NB4 (cell line): ENCODE results near the gene ANTXR1.

Experiments used
- DNase-seq: peaks from one replicate; pipeline ENCODE4 v3.0.0; 2010; ENCODE audit warnings: low read depth
- H3K4me3 ChIP-seq: one replicate; pipeline ENCODE4 v1.5.1; 2011; ENCODE audit warnings: mild to moderate bottlenecking, low read depth, low read length, moderate library complexity
- MYC ChIP-seq: IDR thresholded peaks from 2 replicates; pipeline ENCODE4 v1.6.1; 2011; ENCODE audit warnings: low read depth, low read length
- POLR2A ChIP-seq: IDR thresholded peaks from 2 replicates; pipeline ENCODE4 v1.6.1; 2011; ENCODE audit warnings: mild to moderate bottlenecking; ENCODE audit not compliant: insufficient read length; ENCODE audit errors: extremely low read depth
- TF ChIP-seq, protein P1 (sequence below): IDR thresholded peaks from 2 replicates; pipeline ENCODE4 v1.6.1; 2011; ENCODE audit warnings: low read depth, low read length
- TF ChIP-seq, protein P2 (sequence below): IDR thresholded peaks from one replicate; pipeline ENCODE4 v1.5.1; 2012; ENCODE audit warnings: low read depth, low read length

The ANTXR1 gene

DNA sequence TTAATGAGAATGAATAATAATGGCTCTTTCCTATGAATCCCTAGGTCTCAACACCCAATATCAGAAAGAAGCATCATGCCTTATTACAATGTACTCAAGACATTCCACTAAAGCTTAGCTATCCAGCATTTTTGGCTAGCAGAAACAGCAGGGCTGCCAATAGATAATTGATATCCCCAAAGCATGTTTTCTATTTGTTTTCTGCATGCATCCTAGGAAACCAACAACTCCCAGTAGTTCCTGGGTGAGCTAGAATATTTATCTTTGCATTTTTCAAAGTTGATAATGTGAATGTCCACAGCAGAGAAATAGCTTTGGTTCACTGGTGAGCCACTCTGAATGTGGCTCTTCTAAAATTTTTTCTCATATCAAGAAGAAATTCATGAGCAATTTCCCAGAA lies 5.8 kb upstream of the ANTXR1 start:
- no peak for DNase-seq
- TF ChIP-seq, protein P1, sequence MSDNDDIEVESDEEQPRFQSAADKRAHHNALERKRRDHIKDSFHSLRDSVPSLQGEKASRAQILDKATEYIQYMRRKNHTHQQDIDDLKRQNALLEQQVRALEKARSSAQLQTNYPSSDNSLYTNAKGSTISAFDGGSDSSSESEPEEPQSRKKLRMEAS, result no peak
- TF ChIP-seq MYC, result no peak
- no peak for TF ChIP-seq POLR2A
- TF ChIP-seq, protein P2, sequence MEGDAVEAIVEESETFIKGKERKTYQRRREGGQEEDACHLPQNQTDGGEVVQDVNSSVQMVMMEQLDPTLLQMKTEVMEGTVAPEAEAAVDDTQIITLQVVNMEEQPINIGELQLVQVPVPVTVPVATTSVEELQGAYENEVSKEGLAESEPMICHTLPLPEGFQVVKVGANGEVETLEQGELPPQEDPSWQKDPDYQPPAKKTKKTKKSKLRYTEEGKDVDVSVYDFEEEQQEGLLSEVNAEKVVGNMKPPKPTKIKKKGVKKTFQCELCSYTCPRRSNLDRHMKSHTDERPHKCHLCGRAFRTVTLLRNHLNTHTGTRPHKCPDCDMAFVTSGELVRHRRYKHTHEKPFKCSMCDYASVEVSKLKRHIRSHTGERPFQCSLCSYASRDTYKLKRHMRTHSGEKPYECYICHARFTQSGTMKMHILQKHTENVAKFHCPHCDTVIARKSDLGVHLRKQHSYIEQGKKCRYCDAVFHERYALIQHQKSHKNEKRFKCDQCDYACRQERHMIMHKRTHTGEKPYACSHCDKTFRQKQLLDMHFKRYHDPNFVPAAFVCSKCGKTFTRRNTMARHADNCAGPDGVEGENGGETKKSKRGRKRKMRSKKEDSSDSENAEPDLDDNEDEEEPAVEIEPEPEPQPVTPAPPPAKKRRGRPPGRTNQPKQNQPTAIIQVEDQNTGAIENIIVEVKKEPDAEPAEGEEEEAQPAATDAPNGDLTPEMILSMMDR, result no peak
- no peak overlapping the region for H3K4me3 ChIP-seq

DNA sequence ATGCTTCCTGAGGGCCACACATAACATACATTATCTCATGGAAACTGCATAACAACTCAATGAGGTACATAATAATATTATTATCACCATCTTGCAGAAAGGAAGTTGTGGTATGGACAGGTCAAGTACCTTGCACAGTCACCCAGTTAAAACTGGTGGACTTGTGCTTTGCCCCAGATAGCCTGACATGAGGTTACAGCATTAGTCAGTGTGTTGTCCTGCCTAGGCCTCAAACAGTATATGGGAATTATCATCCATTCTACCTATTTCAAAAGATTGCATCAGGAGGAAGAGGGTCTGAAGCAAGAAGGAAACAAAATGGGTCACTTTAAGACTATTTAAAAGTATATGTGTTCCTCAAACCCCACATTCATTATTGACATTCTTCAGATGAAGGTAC lies 5.4 kb upstream of the ANTXR1 start:
- DNase-seq, result no peak
- TF ChIP-seq POLR2A (no peak), MYC (no peak)
- TF ChIP-seq, protein P1, result no peak
- TF ChIP-seq, protein P2, result no peak
- H3K4me3 ChIP-seq, result no peak overlapping the region

DNA sequence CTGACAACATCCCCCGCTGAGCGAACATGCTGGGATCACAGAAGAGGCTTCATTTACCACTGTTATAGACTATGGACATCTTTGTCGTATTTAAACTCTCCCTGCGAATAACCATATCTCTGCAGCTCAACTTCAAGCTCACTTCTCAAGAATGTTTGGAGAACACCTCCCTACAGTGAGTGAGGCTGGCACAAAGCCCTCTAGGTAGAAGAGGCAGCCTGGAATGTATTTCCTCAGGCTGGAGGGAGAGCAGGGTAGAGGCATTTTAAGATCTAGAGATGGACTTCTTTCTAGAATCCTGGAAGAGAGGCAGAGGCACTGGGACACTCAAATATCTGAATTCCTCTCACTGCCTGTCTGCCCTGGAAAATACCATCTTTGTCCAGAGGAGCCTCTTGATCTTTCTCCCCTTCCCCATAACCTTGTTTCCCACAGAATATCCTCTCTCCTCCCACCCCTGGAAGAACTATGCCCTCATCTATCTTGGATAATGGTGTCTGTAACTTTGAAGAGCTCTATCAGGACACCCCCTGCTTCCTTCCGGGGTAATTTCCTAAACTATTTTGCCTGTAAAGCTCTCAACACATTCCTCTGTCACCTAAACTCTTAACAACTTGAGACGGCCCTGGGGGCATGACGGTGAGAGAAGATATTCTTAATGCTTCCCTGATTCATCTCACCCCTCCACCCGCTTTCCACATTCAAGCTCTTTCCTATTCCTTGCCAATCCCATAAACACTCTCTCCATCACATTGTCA lies 2.4 kb upstream of the ANTXR1 start:
- H3K4me3 ChIP-seq, result no peak overlapping the region
- no peak for DNase-seq
- TF ChIP-seq, protein P2, result no peak
- TF ChIP-seq, protein P1, result no peak
- TF ChIP-seq MYC (no peak), POLR2A (no peak)

DNA sequence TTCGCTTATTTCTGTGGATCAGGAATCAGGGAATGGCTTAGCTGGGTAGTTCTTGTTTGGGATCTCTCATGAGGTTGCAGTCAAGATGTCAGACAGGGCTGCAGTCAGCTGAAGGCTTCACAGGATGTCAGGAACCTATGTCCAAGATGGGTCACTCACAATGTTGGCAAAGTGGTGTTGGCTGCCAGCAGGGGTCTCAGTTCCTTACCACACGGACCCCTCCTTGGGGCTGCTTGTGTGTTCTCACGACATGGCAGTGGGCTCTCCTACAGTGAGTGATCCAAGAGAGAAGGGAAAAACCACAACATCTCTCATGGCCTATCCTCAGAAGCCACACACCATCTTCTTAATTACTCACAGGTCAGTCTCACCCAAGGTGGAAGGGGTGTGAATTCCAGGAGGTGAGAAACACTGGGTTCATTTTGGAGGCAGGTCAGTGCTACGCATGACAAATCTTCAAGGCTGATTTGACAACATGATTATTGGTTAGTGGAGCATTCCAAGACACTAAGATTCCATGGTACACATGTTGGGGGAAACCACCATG lies 1.3 kb upstream of the ANTXR1 start:
- no peak overlapping the region for H3K4me3 ChIP-seq
- DNase-seq, result peak; percentile 31
- TF ChIP-seq, protein P1, result no peak
- TF ChIP-seq, protein P2, result peak; percentile 6
- no peak for TF ChIP-seq MYC
- no peak for TF ChIP-seq POLR2A

DNA sequence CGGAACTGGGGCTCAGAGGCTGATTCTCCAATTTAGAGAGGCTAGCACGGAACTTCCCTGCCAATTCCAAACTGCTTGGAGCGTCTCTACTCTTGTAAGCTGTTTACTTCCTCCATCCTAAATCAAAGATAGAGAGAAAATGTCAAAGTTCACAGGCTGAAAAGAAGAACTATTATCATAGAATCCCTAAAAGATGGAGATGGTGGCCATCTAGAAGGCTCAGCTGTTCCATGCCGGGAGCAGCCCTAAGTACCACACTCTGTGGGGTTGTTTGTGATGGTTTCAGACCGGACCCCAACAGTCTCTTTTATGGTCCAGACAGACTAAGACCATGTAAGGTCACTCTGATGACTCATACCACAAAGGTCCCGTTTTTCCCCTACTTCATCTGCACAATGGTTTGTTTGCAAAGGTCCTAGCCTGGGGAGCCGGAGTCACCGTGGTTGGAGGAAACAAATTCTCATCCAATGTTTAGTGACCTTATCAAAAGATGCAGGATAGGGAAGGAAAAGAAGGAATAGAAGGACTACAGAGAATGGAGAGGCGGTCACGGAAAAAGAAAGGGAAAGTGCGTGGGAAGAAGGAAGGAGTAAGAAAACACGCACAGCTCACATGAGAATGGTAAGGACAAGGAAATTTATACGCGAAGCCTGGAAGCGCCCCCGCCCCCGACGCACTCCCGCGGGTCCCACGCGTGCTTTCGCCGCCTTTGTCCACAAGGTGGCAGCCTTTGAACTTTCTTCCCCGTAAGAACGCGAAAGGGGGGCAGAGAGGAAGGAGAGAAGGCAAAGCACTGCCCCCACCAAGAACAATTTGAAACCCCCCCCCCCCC lies 453 bp upstream of the ANTXR1 start:
- DNase-seq, result peak; percentile 56
- H3K4me3 ChIP-seq, result no peak overlapping the region
- TF ChIP-seq, protein P2, result peak; percentile 56
- no peak for TF ChIP-seq POLR2A
- TF ChIP-seq, protein P1, result peak; percentile 63
- no peak for TF ChIP-seq MYC
